ENCODE data around the gene PPP1R14C.

PPP1R14C gene

DNA sequence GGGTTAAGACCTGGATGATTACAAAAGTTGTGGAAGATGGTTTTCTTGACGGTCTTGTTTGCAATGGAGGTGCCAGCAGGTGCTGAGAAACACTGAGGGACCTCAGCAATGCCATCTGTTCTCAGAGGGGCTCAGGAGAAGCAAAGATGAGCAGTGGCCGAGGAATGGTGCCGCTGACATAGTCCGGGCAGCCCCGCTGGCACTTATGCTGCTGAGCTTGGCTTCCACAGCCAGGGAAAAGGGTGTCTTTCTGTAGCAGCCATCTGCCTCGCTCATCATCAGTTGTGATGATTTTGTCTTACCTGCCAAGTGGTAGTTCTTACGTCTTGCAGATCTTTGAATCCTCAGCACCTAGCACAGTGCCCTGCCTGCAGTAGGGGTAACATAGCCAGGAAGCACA is 55.7 kb downstream of the PPP1R14C start:
- no peak for DNase-seq

DNA sequence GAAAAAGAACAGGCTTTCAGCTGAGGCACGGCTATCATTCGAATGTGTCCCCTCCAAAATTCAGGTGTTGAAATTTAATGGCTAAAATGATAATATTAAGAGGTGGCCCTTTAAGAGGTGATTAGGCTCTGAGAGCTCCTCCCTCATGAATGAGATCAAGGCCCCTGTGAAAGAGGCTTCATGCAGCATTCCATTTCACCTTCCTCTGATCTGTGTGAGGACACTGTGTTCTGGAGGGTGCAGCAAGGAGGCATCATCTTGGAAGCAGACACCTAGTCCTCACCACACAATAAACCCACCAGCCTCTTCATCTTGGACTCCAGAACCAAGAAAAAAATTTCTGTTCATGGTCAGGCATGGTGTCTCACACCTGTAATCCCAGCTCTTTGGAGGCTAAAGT is 56.4 kb downstream of the PPP1R14C start:
- no peak for DNase-seq

DNA sequence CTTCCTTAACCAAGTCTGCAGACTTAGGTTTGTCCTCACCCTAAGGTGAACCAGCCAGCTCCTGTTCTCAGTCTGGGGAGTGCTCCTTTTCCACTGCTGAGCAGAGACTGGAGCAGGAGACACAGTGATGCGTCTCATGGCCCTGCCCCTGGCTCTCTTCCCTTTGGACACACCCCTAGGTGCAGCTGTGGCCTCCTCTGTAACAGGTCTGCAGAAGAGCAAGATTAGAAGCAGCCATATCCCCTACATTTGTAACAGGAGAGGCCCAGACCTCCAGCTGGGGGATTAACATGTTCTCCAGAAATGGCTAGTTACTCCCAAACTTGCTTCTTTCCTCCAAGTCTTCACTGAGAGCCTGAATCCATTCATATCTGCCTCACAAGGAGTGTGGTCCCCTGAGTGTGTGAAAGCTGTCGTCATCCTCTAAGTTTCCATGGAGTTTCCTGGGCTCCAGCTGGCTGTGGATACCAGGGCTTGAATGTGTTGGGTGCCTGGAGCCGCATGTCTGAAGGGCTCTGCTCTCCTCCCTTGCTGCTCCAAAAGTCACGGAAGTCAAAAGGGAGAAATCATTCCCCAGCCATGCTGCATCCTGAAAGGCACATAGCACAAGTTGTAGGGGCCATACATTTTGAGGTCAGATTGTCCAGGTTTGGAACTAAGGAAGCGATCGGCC is 57.7 kb downstream of the PPP1R14C start:
- DNase-seq = no peak

DNA sequence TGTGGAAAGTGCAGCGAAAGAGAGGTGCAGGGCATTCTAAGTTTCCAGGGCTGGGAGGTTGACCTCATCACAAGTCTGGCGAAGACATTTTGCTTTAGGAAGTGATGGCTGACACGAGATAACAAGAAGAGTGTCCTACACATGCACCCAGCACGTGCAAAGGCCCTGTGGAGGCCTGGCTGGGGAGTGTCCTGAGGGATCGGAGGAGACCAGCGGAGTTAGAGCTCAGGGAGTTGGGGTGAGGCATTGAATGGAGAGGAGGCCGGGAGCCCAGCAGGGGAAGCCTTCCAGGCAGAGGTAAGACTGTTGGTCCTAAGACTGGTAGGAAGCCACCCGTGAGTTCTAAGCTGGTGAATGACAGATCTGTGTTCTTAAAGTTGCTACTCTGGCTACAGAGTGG is 58.4 kb downstream of the PPP1R14C start:
- no peak for DNase-seq

DNA sequence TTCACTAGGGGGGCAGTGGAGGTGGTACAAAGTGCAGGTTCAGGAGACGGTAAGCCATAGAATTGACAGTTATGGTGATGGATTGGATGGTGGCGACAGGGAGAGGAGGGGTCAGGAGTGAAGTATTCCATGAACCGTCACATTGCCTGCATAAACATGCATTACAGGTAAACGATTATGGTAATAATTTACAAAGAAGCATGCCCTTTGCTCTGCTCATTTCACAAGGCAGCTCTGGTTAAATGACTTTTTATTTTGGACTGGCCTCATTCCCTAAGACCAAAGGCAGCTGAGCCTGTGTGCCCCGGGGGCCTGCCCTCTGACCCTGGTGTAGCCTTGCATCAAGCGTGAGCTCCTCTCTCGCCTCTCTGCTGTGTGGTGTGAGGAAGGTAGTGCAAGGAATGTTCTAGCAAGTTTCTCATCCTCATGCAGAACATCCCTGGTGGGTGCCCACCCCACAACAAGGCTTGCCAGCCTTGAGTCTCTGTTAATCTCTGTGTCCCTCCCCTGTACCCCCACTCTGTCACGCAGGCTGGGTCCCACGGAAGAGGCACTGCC is 59.0 kb downstream of the PPP1R14C start:
- DNase-seq = no peak

DNA sequence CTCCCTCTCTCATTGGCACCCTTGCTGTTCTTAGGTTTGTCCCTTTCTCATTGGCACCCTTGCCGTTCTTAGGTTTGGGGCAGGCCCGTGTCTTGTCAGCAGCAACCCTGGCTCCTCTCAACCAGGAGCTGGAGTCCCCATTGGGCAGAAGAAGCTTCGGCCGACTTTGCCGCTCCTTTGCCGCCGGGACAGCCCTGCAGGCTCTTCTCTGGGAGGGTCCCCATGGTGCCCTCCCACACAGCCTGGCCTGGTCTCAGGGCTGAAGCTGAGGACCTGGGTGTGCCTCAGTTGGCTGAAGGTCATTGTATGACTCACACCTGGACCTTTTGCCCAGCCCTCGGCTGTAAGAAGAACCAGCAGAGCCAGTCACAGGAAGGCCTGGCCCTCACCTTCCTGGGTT is 59.6 kb downstream of the PPP1R14C start:
- DNase-seq = no peak

DNA sequence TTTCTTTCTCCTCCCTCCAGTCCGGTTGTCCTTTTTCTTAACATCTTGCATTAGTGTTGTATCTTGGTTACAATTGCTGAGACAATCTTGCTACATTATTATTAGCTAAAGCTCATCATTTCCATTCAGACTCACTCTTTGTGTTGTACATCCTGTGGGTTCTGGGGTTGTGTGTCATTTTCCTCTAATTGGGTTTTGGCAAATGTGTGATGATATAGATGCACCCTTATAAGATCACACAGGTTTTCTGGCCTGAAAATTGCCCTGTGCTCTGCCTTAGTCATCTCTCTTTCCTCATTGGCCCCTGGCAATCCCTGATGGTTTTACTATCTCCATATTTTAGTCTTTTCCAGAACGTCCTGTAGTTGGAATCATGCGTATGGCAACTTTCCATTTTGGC is 60.1 kb downstream of the PPP1R14C start:
- no peak for DNase-seq

DNA sequence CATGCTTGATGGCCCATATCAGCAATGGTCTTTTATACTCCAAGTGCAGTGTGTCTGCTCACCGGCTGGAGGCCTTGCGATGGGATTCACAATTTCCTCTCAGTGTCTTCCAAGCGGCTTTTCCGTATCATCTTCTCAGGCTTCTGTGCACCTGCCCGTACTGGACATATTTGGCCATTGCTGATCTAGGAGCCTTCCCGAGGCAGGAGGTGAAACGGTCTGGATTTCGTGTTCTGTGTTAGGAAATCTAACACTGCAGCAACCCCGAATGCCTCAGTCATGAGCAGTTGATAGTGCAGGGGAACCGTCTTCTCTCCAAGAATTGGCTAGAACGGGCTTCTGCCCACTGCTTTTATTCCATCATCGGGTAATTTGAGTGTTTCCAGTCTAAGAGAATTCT is 60.5 kb downstream of the PPP1R14C start:
- no peak for DNase-seq

DNA sequence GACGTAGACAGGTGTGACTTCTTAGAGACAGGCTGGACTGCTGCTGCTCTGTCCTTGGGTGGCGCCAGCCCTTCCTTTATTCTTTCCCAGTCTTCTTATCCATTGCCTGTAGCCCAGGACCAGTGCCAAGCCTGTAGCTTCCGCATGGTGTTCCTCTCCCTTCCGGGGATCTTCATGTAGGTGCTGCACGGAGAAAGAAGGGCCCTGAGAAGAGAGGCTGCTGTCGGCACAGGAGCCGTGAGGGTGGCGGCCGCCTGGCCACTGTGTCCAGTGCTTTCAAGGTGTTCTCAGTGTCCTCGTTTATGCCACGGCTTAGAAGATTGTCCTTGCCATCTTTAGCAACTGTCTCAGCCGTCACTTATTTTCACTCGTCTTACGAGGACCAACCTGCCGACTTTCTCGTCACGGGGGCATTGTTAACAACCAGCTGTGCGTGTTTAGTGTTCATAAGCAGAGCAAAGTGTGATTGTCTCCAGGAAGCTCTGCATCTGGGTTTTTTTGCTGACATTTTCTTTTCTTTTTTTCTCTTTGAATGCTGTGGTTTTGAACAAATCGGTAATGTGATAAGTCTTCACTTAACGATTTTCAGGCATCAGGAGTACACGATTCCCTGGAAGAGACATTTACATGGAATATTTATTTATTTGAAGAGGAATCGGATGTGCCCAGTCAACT is 61.2 kb downstream of the PPP1R14C start:
- DNase-seq = no peak

DNA sequence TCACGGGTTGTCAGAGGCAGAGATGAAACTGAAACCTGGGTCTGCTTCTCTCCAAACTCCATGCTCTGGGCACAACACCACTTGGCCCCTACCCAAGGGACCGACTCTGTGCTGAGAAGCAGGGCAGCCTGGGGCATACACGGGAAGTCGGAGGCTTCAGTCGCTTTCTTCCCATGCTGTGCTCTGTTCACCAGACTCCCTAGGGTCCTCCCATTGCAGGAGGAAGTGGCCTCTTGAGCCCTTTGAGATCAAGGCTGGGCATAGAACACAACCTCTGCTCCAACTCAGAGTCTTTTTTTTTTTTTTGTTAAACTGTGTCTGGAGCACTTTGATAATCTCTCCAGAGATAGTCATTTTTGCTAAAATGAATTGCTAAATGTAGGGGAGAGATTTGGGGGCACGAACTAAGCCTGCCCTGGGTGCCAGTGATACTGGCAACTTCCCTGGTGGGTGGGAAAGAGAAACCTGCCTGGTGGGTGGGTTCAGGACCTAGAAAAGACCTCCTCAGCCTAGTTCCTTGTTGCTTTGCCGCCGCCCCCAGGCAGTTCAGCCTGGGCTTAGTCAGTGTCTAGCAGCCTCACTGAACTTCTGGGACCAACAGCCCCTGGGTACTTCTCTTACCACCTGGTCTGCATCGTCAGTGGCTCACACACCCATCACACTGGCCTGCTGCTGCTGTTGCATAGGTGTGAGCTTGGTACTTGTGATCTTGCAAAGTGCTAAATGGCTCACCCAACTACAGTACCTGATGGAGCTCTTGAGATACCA is 62.0 kb downstream of the PPP1R14C start:
- DNase-seq = no peak

DNA sequence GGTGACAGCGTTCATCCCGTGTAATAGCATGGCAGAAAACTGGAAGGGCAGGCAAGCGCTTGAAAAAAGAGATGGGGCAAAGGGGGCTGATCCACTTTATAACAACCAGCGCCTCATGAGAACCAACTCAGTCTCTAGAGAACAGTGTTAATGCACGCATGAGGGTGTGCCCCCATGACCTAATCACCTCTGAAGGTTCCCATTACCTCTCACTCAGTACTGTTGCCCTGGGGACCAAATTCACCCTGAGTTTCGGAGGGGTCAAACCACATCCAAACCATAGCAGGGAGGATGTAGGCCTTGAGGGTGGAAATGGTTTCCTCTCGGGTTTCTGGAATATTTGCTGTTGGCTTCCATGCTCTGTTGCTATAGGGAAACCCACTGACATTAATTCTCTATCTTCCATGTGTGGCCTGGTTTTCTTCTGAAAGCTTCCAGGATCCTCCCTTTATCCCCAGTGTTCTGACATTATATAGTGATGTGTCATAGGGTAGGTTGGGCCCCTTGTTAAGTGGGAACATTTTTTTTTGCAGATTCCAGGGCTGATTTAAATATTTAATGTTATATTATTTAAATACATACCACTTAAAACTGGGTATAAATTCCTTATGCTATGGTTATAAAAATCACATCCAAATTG is 65.2 kb downstream of the PPP1R14C start:
- no peak for DNase-seq

DNA sequence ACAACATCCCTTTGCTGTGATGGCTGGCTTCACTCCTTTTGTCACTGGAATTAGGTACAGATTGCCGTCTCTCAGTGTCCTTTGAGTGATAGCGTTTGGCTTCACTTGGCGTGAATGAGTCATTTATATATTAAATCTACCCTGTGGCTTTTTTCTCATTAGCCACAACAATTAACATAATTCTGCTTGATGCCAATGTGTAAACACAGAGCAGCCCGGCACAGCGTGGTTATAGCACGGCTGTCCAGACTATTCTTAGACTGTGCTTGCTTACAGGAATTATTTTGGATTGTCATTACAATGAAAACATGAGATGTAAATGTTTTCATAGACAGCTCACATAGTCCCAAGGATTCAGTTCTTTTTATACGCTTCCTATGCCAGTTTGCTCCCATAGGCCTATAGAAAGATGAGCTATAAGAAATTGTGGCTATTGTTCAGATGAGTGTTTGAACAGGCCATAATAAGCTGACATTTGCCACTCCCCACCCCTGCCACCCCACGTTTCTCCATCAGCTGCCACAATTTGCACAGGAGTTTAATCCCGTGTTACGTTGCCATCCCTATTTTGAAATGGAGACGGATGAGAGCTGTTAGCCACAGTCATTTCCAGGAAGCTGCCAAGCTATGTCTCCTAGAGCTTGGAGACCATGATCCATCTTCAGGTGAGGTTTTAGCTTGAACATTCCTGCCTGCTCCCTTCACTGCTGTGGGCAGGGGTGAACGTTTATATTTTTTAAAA is 65.9 kb downstream of the PPP1R14C start:
- DNase-seq = no peak

DNA sequence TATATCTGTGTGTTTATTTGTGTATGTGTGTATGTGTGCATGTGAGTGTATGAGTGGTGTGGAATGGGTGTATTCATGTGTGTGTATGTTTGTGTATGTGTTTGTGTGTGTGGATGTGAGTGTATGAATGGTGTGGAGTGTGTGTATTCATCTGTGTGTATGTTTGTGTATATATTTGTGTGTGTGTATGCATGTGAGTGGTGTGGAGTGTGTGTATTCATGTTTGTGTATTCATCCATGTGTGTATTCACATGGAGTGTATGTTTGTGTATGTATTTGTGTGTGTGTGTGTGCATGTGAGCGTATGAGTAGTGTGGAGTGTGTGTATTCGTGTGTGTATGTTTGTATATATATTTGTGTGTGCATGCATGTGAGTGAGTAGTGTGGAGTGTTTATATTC is 66.6 kb downstream of the PPP1R14C start:
- DNase-seq = no peak

DNA sequence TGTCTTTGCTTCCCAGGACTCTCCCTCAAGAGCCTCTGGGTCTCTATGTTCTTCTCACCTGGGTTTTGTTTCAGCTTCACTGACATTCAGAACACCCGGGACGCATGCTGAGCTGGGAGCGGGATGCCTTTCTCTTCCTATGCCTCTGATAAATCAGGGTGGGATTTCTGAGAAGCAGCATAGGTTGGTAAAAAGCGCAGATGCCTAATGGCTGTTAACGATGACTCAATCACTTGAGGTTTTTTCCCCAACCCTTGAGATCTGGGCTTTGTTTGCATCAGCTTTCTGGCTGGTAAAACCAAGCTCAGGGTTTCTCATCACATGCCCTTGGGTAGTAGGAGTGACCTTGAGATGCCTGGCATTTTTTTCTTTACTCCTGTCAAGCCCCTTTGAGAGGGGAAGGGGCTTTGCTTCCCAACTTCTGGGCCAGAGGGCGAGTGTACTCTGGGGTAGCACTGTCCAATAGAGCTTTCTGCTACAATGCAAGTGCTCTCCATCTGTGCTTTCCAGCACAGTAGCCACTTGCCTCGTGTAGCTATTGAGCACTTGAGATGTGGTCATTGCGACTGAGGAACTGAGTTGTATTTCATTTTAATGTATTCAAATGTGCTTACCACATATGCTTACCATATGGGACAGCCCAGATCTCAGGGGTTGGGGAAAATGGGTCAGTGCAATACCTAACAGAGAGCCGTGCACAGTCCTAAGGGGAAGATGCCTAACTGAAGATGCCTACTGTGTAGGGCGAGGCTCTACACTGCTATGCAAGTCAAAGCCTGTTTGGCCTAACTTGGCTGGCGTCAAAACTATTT is 69.1 kb downstream of the PPP1R14C start:
- no peak for DNase-seq

DNA sequence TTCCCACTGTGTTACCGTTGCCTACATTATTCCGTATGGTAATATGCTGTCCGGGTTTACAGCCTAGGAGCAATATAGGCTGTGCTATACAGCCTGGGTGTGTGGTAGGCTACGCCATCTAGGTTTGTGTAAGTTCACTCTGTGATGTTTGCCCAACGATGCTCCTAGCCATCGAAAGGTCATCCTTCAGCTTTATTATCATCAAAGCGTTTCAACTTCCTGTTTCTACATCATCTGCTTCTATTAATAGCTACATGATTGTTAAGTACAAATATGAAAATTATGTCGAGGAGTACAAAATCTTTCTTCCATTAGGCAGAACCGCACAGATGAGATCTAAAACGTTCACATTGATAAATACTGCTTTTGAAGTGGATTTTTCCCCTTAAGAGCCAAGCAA is 69.9 kb downstream of the PPP1R14C start:
- DNase-seq = no peak

DNA sequence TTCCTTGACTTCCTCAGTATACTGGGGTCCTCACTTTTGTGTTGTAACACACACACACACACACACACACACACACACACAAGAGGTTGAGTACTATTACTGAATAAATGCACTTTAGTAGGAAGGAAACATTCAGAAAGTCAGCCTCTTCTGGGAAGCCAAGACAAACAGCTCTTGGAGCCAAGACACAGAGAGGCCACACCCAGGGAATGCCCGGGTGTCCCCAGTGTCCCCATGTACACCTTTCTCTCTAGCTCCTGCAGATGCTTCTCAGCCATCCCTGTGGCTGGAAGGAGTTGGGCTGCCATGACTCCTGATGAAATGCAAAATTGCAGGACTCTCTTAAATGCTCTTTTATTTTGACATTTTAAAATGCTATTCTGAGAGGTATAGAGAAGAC is 70.5 kb downstream of the PPP1R14C start:
- no peak for DNase-seq

DNA sequence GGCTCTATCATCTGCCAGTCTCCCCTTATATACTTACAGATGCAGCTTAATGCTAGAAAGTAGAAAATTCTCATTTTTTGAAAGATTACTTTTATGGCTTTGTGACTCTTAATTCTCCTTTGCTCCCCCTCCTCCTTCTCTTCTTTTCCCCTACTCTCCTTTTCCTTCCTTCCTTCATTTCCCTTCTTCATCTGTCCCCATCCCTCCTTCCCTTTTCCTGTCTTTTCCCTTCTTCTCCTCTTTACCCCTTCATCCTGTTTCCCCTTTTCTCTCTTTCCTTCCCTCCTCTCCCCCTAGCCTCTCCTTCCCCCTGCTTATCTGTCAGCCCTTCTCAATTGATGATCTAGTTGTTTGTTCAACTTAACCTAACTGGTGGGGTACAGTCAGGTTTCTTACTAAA is 71.5 kb downstream of the PPP1R14C start:
- DNase-seq = no peak

DNA sequence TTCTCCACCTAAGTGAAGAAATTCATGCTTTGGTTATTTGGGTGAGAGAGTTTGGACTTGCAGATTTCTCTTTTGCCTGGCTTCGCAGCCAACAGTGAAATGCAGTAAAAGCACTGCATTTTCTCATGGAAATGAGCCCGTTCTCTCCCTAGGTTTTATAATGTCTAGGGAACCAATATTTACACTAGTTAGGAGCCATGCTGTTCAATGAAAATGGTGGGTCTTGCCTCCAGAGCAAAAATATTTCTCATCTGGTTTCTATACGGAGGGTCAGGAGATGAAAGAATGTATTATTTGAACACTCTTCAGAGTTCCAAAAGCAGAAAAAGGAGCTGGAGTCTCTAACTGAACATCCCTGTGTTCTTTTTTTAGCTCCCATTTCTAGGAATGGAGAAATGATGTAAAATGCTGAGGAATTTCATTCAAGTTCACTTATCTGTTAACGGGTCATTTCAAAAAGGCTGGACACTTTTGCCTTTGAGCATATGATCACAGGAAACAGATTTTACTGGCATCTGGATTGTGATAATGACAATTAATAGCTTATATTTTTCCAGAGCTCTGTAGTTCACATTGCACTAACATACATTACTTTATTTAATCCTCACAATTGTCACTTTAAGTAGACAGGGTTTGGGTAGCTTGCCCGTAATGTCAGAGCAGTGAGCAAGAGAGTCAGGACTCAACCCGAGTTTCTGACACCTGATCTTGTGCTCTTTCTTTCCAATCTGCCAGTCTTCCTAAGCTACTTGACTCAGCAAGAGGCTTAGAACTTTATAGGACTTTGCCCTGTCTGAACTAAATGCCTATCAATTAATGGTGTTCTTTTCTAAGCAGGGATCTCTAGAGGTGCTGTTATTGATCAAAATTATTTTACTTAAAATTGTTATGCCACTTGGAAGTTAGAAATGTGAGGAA is 78.0 kb downstream of the PPP1R14C start:
- no peak for DNase-seq

DNA sequence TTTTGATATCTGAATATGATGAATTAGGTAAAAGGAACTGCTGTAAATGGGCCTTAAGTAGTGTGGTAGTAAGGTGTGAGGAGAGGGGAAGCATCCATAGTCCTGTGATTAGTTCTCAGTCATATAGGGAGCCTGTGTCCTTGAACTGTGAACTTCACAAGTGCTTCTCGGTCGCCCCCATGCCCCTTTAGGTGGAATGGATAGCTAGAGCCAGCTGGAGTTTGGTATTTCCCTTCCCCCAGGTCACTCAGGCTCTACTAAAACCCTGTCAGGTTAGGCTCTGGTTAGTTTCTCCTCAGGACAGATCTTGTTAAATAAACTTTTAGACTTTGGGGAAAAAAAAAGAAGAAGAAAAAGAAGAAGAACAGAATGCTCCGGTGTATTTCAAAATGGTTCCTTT is 82.0 kb downstream of the PPP1R14C start:
- DNase-seq = no peak

DNA sequence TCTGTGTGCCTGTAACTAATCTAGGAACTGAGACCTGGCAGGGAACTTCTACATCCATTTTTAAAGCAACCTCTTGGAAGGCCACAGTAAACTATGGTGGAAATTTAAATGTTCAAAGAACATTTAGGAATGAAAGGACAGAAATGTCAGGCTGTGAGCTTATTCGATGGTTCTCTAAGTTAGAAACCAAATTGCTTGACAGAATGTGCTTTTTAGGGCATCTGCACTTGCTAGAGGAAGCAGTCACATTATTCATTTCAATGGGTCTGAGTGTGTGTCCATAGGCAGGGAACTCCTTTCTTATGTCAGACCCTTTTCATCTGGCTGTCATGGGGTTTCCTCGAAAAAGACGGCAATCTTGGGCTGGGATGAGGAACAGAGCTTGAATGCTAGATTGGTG is 84.4 kb downstream of the PPP1R14C start:
- DNase-seq = no peak

Data from AML-193 (cell line).